Keratinocyte (primary cell): Measurements from ENCODE around the gene AP2A2.

Experiments
- CTCF ChIP-seq, 3 experiments: IDR thresholded peaks in 1 of 3; conservative IDR thresholded peaks in 1 of 3; optimal IDR thresholded peaks in 1 of 3; 2 replicates in 2 of 3; 3 replicates in 1 of 3; pipeline versions ENCODE3 to v1.5.1; 2011; ENCODE audit warnings: low read length in 3 of 3, mild to moderate bottlenecking in 3 of 3, moderate library complexity in 2 of 3, control low read depth in 1 of 3, inconsistent platforms in 1 of 3; ENCODE audit not compliant: insufficient read depth in 2 of 3; ENCODE audit errors: extremely low read depth in 1 of 3
- EZH2 ChIP-seq: IDR thresholded peaks from one replicate; pipeline ENCODE4 v1.6.1; 2012; ENCODE audit warnings: inconsistent platforms, mild to moderate bottlenecking, low read length, moderate library complexity

DNA sequence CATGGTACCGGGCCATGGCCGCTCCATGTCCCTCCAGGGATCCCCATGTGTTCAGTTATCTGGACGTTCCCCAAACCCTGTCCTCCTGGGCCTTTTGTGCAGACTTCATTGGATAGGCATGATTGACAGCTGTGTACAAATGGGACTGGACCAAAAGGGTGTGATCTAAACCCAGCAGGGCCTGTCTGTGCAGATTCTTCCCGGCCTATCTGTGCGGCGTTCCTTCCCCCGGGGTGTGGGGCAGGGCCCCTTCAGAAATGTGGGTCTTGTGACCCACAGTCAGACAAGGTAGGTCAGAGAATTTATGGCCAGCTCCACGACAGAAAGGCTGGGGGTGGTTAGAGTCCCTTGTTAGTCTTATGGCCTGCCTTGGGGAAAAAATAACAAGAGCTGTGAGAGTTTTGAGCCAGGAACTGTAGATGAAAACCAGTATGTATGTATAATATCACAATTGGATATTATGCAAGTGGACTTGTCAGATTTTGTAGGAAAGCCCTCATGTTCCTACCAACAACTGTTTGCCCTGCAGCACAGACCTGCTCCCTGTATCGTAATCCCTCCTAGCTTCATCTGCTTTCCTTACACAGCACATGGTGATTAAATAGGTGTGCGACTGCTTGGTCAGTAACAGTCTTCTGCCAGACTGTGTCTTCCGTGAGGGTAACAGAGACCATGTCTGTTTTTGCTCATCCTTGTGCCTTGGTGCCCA is 31.7 kb downstream of the AP2A2 start:
- TF ChIP-seq CTCF (optimal IDR thresholded peaks at IDR 0.05 in 1 of 3, IDR thresholded peaks at IDR 0.05 in 1 of 3, conservative IDR thresholded peaks at IDR 0.05 in 1 of 3; ENCODE audit: extremely low read depth in 1 of 3, insufficient read depth in 2 of 3, low read length in 3 of 3) = no peak
- TF ChIP-seq EZH2 = no peak
